Vagina (tissue), 2 donors: ENCODE results near the gene ASCL2. TPM values are rescaled to one million over a fixed set of nuclear protein-coding genes. Genes with fewer than 3 reads are reported as not detected.

Experiments
- DNase-seq, 2 donors: peaks; one replicate each; pipeline ENCODE4 v3.0.0-alpha.2; 2017; ENCODE audit errors: extremely low spot score in 2 of 2
- H3K27ac ChIP-seq: fragments of 200-600 bp; sonication (generic); one replicate; pipeline ENCODE4 v1.5.1; 2019
- H3K27me3 ChIP-seq: fragments of 200-600 bp; sonication (generic); one replicate; pipeline ENCODE4 v1.5.1; 2019
- H3K36me3 ChIP-seq, 2 donors: fragments of 200-600 bp; sonication (generic); one replicate each; pipeline ENCODE4 v1.5.1; 2017 to 2019
- H3K4me1 ChIP-seq: fragments of 200-600 bp; sonication (generic); one replicate; pipeline ENCODE4 v1.5.1; 2019
- H3K4me3 ChIP-seq, 2 donors: fragments of 200-600 bp; sonication (generic); 1 replicate in 1 of 2; 2 replicates in 1 of 2; pipeline ENCODE4 v1.5.1; 2016 to 2019
- H3K9me3 ChIP-seq: fragments of 200-600 bp; sonication (generic); one replicate; pipeline ENCODE4 v1.5.1; 2019
- POLR2A ChIP-seq, 2 donors: fragments of 450-650 bp; IDR thresholded peaks; one replicate each; pipeline ENCODE4 v1.6.1; 2017; ENCODE audit warnings: antibody characterized with exemption in 2 of 2, mild to moderate bottlenecking in 2 of 2, moderate library complexity in 2 of 2
- POLR2AphosphoS5 ChIP-seq, 2 donors: sonication (generic); formaldehyde crosslinking; IDR thresholded peaks; one replicate each; pipeline ENCODE4 v1.9.0; 2017; ENCODE audit warnings: antibody characterized with exemption in 2 of 2, mild to moderate bottlenecking in 2 of 2, low read depth in 1 of 2; ENCODE audit not compliant: insufficient read depth in 1 of 2
- intact Hi-C: fragments of 100-400 bp; cut with DNase I; formaldehyde crosslinking; loops from one replicate; pipeline ENCODE4 v1.15.1; 2023
- total RNA-seq: library from RNA; depleted of rRNA; stranded (reverse); fragments of >200 nt; gene quantifications from one replicate; pipeline ENCODE4 v1.2.3, GENCODE V29; 2016
- TF ChIP-seq, protein P1 (sequence below), 3 experiments: fragments of 450-650 bp in 2 of 3; fragments of 200-600 bp in 1 of 3; sonication (generic) in 1 of 3; IDR thresholded peaks; one replicate each; pipeline ENCODE4 v1.5.1; 2017 to 2019; ENCODE audit warnings: antibody characterized with exemption in 3 of 3, mild to moderate bottlenecking in 2 of 3, moderate library complexity in 2 of 3

ASCL2 gene
- total RNA-seq, 1 donor from 2014 or later, result 3.7 TPM

DNA sequence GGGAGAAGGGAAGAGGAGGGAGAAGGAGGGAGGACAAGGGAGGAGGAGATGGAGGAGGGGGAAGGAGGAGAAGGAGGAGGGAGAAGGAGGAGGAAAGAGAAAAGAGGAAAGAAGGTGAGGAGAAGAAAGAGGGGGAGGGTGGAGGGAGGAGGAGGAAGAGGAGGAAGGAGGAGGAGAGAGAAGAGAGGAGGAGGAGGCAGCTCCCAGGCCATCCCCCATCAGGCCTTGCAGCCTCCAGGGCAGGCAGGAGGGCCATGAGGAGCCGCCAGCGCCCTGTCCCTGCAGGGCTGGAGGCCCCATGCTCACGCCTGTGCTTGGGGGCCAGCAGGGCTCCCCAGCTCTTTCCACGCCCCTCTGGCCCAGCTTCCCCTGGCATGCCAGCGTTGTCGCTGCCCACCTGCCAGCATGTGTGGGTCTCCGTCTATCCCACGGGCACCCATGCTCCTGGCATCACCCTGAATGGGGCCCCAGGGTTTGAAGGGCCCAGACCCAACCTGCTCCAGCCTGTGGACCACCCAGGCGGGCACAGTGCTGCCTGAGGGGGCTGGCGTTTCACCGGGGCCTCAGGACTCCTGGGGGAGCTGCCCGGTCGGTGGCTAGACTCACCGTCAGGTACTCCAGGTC lies 36.6 kb upstream of the ASCL2 start:
- Histone ChIP-seq H3K36me3 (no peaks in the 10 kb centered on the region), H3K27me3 (no peaks in the 10 kb centered on the region), H3K9me3 (no peaks in the 10 kb centered on the region), H3K27ac (peak overlapping the region; percentile 97), H3K4me1 (peaks cover 74% of the 10 kb centered on the region), H3K4me3 (peak overlapping the region; percentile 15 to 27)
- DNase-seq, result no peak
- no peak for TF ChIP-seq POLR2A (IDR thresholded peaks at IDR 0.05)
- TF ChIP-seq POLR2AphosphoS5 (IDR thresholded peaks at IDR 0.05; ENCODE audit: insufficient read depth in 1 of 2, low read depth in 1 of 2), result no peak
- TF ChIP-seq, protein P1, sequence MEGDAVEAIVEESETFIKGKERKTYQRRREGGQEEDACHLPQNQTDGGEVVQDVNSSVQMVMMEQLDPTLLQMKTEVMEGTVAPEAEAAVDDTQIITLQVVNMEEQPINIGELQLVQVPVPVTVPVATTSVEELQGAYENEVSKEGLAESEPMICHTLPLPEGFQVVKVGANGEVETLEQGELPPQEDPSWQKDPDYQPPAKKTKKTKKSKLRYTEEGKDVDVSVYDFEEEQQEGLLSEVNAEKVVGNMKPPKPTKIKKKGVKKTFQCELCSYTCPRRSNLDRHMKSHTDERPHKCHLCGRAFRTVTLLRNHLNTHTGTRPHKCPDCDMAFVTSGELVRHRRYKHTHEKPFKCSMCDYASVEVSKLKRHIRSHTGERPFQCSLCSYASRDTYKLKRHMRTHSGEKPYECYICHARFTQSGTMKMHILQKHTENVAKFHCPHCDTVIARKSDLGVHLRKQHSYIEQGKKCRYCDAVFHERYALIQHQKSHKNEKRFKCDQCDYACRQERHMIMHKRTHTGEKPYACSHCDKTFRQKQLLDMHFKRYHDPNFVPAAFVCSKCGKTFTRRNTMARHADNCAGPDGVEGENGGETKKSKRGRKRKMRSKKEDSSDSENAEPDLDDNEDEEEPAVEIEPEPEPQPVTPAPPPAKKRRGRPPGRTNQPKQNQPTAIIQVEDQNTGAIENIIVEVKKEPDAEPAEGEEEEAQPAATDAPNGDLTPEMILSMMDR (IDR thresholded peaks at IDR 0.05), result no peak
- intact Hi-C loops, result loop anchor here (2.0 to 10.0 kb wide), 4 partner anchors 90 to 588 kb away; no protein-coding TSS in a partner anchor

DNA sequence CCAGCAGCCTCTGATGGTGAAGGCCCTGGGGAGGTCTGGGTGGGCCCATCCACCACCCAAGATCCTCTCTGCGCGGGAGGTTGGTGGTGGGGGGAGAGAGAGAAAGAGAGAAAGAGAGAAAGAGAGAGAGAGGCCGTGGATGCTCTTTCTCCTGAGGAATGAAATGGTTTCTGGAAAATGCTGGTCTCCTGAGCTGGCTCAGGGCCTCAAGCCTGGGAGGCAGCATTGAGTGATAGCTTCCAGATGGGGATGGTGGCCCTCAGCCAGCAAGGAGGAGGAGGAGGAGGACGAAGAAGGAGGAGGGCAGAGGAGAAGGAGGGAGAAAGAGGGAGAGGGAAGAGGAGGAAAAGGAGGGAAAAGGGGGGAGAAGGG lies 36.0 kb upstream of the ASCL2 start:
- intact Hi-C loops, result loop anchor here (2.0 to 10.0 kb wide), 4 partner anchors 91 to 588 kb away; no protein-coding TSS in a partner anchor
- peak; percentile 81 to 82 for TF ChIP-seq POLR2AphosphoS5 (IDR thresholded peaks at IDR 0.05; ENCODE audit: insufficient read depth in 1 of 2, low read depth in 1 of 2)
- peak in 1 of 2 donors; percentile 11 for TF ChIP-seq POLR2A (IDR thresholded peaks at IDR 0.05)
- TF ChIP-seq, protein P1 (IDR thresholded peaks at IDR 0.05), result peak in 1 of 3 experiments; percentile 15
- no peaks in the 10 kb centered on the region for H3K27me3 ChIP-seq
- H3K27ac ChIP-seq, result peak overlapping the region; percentile 97
- no peaks in the 10 kb centered on the region for H3K36me3 ChIP-seq
- H3K9me3 ChIP-seq, result no peaks in the 10 kb centered on the region
- DNase-seq, result no peak
- H3K4me1 ChIP-seq, result peaks cover 68% of the 10 kb centered on the region
- H3K4me3 ChIP-seq, result peak overlapping the region; percentile 10 to 27

DNA sequence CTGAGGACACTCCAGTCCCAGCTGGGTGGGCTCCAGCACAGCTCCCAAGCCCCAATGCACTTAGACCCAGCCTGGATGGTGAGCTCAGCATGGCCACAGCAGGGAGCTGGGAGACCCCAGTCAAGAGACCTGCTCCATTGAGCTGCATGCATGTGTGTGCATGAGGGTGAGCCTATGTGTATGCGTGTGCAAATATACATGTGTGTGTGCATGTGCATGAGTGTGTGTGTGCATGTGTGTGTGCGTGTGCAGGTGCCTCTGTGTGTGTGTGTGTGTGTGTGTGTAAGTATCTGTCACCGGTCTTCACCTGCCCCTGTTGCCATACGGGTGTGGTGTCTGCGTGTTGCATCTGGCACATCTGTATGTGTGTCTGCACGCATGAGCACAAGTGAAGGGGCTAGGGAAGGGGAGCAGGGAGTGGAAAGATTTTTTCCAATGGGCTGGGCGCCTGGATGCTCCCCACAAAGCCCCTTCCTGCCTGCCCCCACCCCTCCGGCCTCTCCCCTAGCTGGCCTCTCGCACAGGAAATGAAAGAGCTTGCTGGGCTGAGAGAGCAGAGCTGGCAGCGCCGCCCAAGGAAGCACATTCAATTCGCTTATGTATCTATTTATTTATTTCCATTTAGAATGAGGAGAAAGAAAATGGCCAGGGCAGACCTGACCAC lies 35.5 kb upstream of the ASCL2 start:
- peak overlapping the region; percentile 10 to 27 for H3K4me3 ChIP-seq
- H3K4me1 ChIP-seq, result peaks cover 63% of the 10 kb centered on the region
- no peak for DNase-seq
- intact Hi-C loops, result loop anchor here (2.0 to 10.0 kb wide), 4 partner anchors 91 to 589 kb away; no protein-coding TSS in a partner anchor
- TF ChIP-seq POLR2A (IDR thresholded peaks at IDR 0.05) (no peak), POLR2AphosphoS5 (IDR thresholded peaks at IDR 0.05; ENCODE audit: insufficient read depth in 1 of 2, low read depth in 1 of 2) (no peak)
- TF ChIP-seq, protein P1 (IDR thresholded peaks at IDR 0.05), result no peak
- no peaks in the 10 kb centered on the region for H3K9me3 ChIP-seq
- H3K36me3 ChIP-seq, result no peaks in the 10 kb centered on the region
- H3K27me3 ChIP-seq, result no peaks in the 10 kb centered on the region
- H3K27ac ChIP-seq, result peak overlapping the region; percentile 97

DNA sequence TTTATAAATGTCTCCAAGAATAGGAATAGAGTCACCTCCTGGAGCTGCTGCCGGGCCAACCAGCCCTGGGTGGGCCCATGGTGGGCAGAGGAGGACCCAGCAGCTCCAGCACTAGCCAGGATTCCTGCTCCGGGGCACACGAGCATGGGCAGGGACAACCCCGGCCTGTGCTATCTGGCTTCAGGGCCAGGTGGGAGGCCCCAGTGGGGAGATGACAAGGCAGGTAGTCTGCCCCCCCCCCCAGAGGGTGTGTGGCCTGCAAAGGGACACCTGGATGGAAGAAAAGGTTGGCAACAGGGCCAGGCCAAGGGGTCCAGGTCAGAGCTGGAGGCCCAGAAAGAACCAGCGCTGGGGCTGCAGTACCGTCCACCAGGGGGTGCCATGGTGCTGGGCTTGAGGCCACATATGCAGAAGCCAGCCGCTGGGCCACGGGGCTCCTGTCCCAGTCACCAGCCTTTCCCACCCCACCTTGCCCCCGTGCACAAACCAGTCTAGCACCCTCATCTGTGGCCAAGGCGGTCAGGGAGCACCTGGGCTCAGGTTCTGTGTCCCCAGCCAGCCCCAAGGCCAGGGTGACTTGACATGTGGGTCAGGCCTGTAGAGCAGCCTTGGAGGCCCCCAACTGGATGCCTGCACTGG lies 34.9 kb upstream of the ASCL2 start:
- Histone ChIP-seq H3K27me3 (no peaks in the 10 kb centered on the region), H3K4me3 (peak overlapping the region in 1 of 2 donors; percentile 10), H3K27ac (peak overlapping the region; percentile 97), H3K36me3 (no peaks in the 10 kb centered on the region), H3K9me3 (no peaks in the 10 kb centered on the region), H3K4me1 (peaks cover 57% of the 10 kb centered on the region)
- DNase-seq, result peak in 1 of 2 donors; percentile 89
- intact Hi-C loops, result loop anchor here (5.0 to 10.0 kb wide), 3 partner anchors 92 to 590 kb away; no protein-coding TSS in a partner anchor
- peak in 1 of 2 donors; percentile 39 for TF ChIP-seq POLR2AphosphoS5 (IDR thresholded peaks at IDR 0.05; ENCODE audit: insufficient read depth in 1 of 2, low read depth in 1 of 2)
- TF ChIP-seq, protein P1 (IDR thresholded peaks at IDR 0.05), result peak; percentile 95 to 98 (median 96)
- TF ChIP-seq POLR2A (IDR thresholded peaks at IDR 0.05), result no peak
